ENCODE results near the gene GALNT18. TPM values are rescaled to one million over a fixed set of nuclear protein-coding genes. Genes with fewer than 3 reads are reported as not detected.

GALNT18 gene
- total RNA-seq, 1 experiment from 2014 or later, result 1.7 TPM

DNA sequence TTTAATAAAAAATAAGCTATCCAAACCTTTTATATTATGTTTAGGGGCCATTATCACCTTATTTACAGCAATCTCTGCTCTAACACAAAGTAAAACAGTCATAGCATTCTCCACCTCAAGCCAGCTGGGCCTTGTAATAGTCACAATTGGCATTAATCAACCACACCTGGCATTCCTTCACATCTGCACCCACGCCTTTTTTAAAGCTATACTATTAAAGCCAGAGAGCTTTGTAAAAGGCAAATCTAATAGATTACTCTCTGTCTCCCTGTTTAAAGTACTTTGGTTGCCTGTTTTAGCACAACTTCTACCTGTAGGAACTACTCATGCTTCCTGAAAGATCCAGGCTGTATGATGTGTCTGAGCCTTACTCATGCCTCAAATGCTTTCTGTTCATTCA is 381.8 kb downstream of the GALNT18 start:
- Histone ChIP-seq H3K18ac (ENCODE audit: insufficient read length, low read depth, low read length) (no peak overlapping the region), H2BK120ac (ENCODE audit: low read depth, low read length, poor library complexity, severe bottlenecking) (no peak overlapping the region), H4K5ac (ENCODE audit: insufficient read length, low read depth, low read length) (no peak overlapping the region), H3K56ac (ENCODE audit: insufficient read length, low read depth, low read length) (no peak overlapping the region), H3K4ac (ENCODE audit: low read depth, low read length) (no peak overlapping the region), H2BK15ac (ENCODE audit: low read depth, low read length) (no peak overlapping the region), H3K9me3 (ENCODE audit: control insufficient read depth, low read depth, low read length) (no peaks in the 10 kb centered on the region), H2BK20ac (ENCODE audit: low read depth, low read length, poor library complexity, severe bottlenecking) (no peak overlapping the region), H3K9ac (ENCODE audit: extremely low read depth, insufficient read length, low read length) (no peak overlapping the region), H4K91ac (ENCODE audit: insufficient read length, low read depth, low read length) (no peak overlapping the region), H3K4me2 (ENCODE audit: insufficient read depth, insufficient read length, low read length) (no peak overlapping the region), H2BK12ac (ENCODE audit: insufficient read length, low read depth, low read length) (no peak overlapping the region), H4K20me1 (ENCODE audit: control insufficient read depth, insufficient read depth, insufficient read length) (no peaks in the 10 kb centered on the region), H3K14ac (ENCODE audit: insufficient read depth, low read length) (no peak overlapping the region), H4K8ac (replicated peaks; ENCODE audit: insufficient read length, low read depth, low read length) (no peak overlapping the region), H3K79me2 (ENCODE audit: insufficient read depth, low read length) (no peaks in the 10 kb centered on the region), H3K27ac (ENCODE audit: insufficient read length, low read depth, low read length) (no peak overlapping the region), H3K79me1 (ENCODE audit: insufficient read depth, low read depth, low read length, poor library complexity, severe bottlenecking) (no peaks in the 10 kb centered on the region), H3T11ph (ENCODE audit: low read length) (no peak overlapping the region), H3K27me3 (ENCODE audit: insufficient read depth, low read length) (no peaks in the 10 kb centered on the region), H2AFZ (ENCODE audit: low read length) (no peak overlapping the region), H3K23me2 (ENCODE audit: insufficient read length, low read depth, low read length, poor library complexity, severe bottlenecking) (no peaks in the 10 kb centered on the region), H2BK5ac (ENCODE audit: insufficient read length, low read length) (no peak overlapping the region), H3K4me1 (ENCODE audit: insufficient read depth, low read length) (peaks cover 5% of the 10 kb centered on the region; the same call in 1 of the 2 replicates), H3K23ac (ENCODE audit: insufficient read length, low read depth, low read length) (no peak overlapping the region), H2AK5ac (ENCODE audit: insufficient read length, low read length) (no peak overlapping the region)
- Mint-ChIP-seq H3K9me3 (no peaks in the 10 kb centered on the region; a peak in 1 of 5 replicates), H3K27ac (no peak overlapping the region), H3K4me1 (peaks cover 37 to 47% of the 10 kb centered on the region in 2 experiments), H3K4me3 (no peak overlapping the region), H3K36me3 (ENCODE audit: insufficient read depth in 1 of 3, low read depth in 3 of 3) (no peaks in the 10 kb centered on the region; a peak in 1 of 7 replicates), H3K27me3 (ENCODE audit: low read depth) (peaks cover 1% of the 10 kb centered on the region; the same call in 1 of the 2 replicates)
- TF ChIP-seq, protein P1, sequence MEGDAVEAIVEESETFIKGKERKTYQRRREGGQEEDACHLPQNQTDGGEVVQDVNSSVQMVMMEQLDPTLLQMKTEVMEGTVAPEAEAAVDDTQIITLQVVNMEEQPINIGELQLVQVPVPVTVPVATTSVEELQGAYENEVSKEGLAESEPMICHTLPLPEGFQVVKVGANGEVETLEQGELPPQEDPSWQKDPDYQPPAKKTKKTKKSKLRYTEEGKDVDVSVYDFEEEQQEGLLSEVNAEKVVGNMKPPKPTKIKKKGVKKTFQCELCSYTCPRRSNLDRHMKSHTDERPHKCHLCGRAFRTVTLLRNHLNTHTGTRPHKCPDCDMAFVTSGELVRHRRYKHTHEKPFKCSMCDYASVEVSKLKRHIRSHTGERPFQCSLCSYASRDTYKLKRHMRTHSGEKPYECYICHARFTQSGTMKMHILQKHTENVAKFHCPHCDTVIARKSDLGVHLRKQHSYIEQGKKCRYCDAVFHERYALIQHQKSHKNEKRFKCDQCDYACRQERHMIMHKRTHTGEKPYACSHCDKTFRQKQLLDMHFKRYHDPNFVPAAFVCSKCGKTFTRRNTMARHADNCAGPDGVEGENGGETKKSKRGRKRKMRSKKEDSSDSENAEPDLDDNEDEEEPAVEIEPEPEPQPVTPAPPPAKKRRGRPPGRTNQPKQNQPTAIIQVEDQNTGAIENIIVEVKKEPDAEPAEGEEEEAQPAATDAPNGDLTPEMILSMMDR (conservative IDR thresholded peaks at IDR 0.05), result no peak
- DNase-seq, result no peak
- WGBS (ENCODE audit: extremely low coverage, insufficient read length, low lambda C conversion rate), result no CpG with 5 or more reads among the region's 1 CpG
